HUES64 (cell line): Measurements from ENCODE around the gene ABHD12.
"Not testable (repeated sequence)": the region's sequence is repeated elsewhere in the genome, so short reads cannot be mapped to it uniquely, and the experiment has no call there.

Experiments
- H3K27ac ChIP-seq: 2 replicates; pipeline ENCODE4 v1.7.0; 2013; ENCODE audit warnings: low read depth, low read length, inconsistent platforms
- H3K27me3 ChIP-seq: 2 replicates; pipeline ENCODE4 v1.6.1; 2013; ENCODE audit warnings: mild to moderate bottlenecking, low read length; ENCODE audit not compliant: insufficient read depth
- H3K36me3 ChIP-seq: 2 replicates; pipeline ENCODE4 v1.6.1; 2013; ENCODE audit warnings: mild to moderate bottlenecking, low read length; ENCODE audit not compliant: insufficient read depth
- H3K4me1 ChIP-seq: 2 replicates; pipeline ENCODE4 v1.6.1; 2013; ENCODE audit warnings: mild to moderate bottlenecking, low read length, moderate library complexity; ENCODE audit not compliant: insufficient read depth
- H3K4me3 ChIP-seq: 2 replicates; pipeline ENCODE4 v1.5.1; 2013; ENCODE audit warnings: mild to moderate bottlenecking, low read length, moderate library complexity
- H3K9ac ChIP-seq: 2 replicates; pipeline ENCODE4 v1.6.1; 2013; ENCODE audit warnings: mild to moderate bottlenecking, low read depth, low read length
- H3K9me3 ChIP-seq: 2 replicates; pipeline ENCODE4 v1.6.1; 2013; ENCODE audit warnings: low read depth, low read length; ENCODE audit not compliant: insufficient read depth
- WGBS: fragments of 150-250, 120-280 bp; methylation state at CpG from one replicate; pipeline ENCODE4 v1.1.7; 2013; ENCODE audit warnings: missing lambda C conversion rate; 5-methylcytosine and 5-hydroxymethylcytosine counted together

ABHD12 gene

GRCh38 chr20:25270829-25271251, 119.8 kb downstream of the ABHD12 start:
- Histone ChIP-seq H3K27ac (no peak overlapping the region), H3K27me3 (no peaks in the 10 kb centered on the region), H3K9ac (no peak overlapping the region), H3K4me3 (no peak overlapping the region), H3K4me1 (no peaks in the 10 kb centered on the region), H3K9me3 (no peaks in the 10 kb centered on the region), H3K36me3 (peaks cover 52% of the 10 kb centered on the region)
- WGBS: 94% methylated on average over 12 of the region's 12 CpGs

DNA sequence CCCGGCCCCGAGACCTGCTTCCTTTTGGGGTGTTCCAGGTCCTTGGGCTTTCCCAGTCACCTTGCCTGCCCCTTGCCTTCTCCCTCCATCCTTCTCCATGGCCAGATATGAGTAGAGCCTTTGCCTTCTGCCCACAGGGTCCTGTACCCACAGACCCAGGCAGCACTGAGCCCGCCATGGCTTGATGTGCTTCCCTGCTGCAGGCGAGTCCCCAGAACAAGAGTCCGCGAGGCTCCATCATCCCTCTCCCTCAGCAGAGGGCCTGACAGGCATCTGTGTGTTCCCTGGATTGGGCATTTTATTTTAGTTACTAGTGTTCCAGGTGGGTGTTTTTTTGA, 120.8 kb downstream of the ABHD12 start:
- Histone ChIP-seq H3K4me1 (no peaks in the 10 kb centered on the region), H3K27ac (no peak overlapping the region), H3K36me3 (peaks cover 50% of the 10 kb centered on the region), H3K27me3 (no peaks in the 10 kb centered on the region), H3K4me3 (no peak overlapping the region), H3K9me3 (no peaks in the 10 kb centered on the region), H3K9ac (no peak overlapping the region)
- 92% methylated on average over 6 of the region's 6 CpGs for WGBS

DNA sequence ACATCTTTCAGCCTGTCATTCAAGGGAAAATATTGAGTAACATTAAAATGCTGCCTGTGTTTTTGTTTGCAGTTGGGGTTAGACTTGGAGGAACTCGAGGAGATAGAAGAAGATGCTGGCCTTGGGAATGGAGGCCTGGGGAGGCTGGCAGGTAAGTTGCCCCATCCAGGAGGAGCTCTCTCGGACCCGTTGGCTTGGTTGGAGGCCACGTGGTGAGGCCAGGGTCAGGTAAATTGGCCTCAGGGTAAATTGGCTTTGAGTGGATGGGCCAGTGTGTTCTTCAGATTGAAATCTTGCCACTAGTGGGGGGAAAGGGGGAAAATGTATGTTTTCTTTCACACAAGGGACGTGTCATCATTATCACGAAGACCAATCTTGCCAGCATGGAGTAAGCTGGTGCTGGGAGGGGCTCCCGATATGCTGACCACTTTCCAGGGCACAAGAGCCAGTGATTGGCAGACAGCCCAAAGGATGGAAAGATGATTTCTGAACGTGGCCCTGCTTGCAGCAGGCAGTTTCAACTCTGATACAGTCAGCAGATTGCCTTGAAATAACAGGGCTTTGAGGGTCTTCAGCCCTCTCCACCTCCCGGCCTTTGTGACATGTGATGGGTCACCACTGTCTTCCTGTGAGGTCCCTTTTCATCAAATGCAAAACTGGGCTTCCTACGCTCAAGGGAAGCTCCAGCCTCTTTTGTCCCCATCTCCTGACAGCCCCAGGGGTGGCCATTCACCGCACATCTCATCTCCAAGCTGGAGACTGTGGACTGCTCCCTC, 121.4 kb downstream of the ABHD12 start:
- no peak overlapping the region for H3K27ac ChIP-seq
- no peak overlapping the region for H3K9ac ChIP-seq
- H3K4me3 ChIP-seq: no peak overlapping the region
- no peaks in the 10 kb centered on the region for H3K4me1 ChIP-seq
- no peaks in the 10 kb centered on the region for H3K27me3 ChIP-seq
- no peaks in the 10 kb centered on the region for H3K9me3 ChIP-seq
- peaks cover 45% of the 10 kb centered on the region for H3K36me3 ChIP-seq
- WGBS: 87% methylated on average over 11 of the region's 11 CpGs

GRCh38 chr20:25260770-25261437, 129.7 kb downstream of the ABHD12 start:
- 93% methylated on average over 16 of the region's 16 CpGs for WGBS
- H3K9me3 ChIP-seq: not testable (repeated sequence)

DNA sequence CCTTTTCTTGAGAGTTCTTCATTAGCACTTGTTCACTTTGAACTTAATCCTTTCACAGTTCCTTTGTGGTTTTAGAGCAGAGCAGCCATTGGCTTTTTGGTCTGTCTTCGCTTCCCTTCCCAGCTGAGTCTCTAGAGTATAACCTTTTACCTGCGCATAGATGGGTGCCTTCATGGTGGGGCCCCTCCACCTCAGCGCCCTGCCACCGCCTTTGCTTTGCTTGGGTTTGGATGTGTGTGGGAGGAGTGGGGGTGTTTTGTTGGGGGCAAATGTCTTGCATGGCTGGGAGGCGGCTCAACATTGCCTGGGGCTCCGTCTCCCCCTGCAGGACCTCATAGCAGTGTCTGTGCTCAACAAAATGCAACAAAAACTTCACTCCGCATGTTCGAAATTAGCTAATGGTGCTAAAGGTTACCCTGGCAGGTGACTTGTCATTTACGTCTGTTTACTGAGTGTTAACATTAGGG, 130.8 kb downstream of the ABHD12 start:
- Histone ChIP-seq H3K27ac (no peak overlapping the region), H3K36me3 (peaks cover 27% of the 10 kb centered on the region), H3K9ac (no peak overlapping the region), H3K27me3 (no peaks in the 10 kb centered on the region), H3K4me1 (no peaks in the 10 kb centered on the region), H3K9me3 (peaks cover 8% of the 10 kb centered on the region; the same call in 1 of the 2 replicates), H3K4me3 (no peak overlapping the region)
- WGBS: 96% methylated on average over 9 of the region's 9 CpGs

More at GRCh38 chr20:25260770-25261437, 129.7 kb downstream of the ABHD12 start:
- not testable (repeated sequence) for H3K27ac ChIP-seq, H3K27me3 ChIP-seq, H3K4me3 ChIP-seq, H3K4me1 ChIP-seq, H3K9ac ChIP-seq
- H3K36me3 ChIP-seq: peaks cover 25% of the 10 kb centered on the region

GRCh38 chr20:25259358-25259757, 131.3 kb downstream of the ABHD12 start:
- peaks cover 29% of the 10 kb centered on the region for H3K36me3 ChIP-seq
- H3K27ac ChIP-seq: no peak overlapping the region
- WGBS: 96% methylated on average over 7 of the region's 12 CpGs
- no peaks in the 10 kb centered on the region for H3K27me3 ChIP-seq
- H3K9me3 ChIP-seq: peaks cover 8% of the 10 kb centered on the region; the same call in 1 of the 2 replicates
- no peak overlapping the region for H3K9ac ChIP-seq
- H3K4me3 ChIP-seq: no peak overlapping the region
- H3K4me1 ChIP-seq: no peaks in the 10 kb centered on the region

- peaks cover 8% of the 10 kb centered on the region; the same call in 1 of the 2 replicates for H3K9me3 ChIP-seq
These were observed 131.8 kb downstream of the ABHD12 start for GRCh38 chr20:25258828-25259227.

GRCh38 chr20:25258476-25258805, 132.2 kb downstream of the ABHD12 start:
- Histone ChIP-seq H3K36me3 (peaks cover 30% of the 10 kb centered on the region), H3K27ac (no peak overlapping the region), H3K4me3 (no peak overlapping the region), H3K9me3 (peaks cover 8% of the 10 kb centered on the region; the same call in 1 of the 2 replicates), H3K9ac (no peak overlapping the region), H3K27me3 (no peaks in the 10 kb centered on the region), H3K4me1 (no peaks in the 10 kb centered on the region)
- 89% methylated on average over 8 of the region's 8 CpGs for WGBS

More at GRCh38 chr20:25258828-25259227, 131.8 kb downstream of the ABHD12 start:
- H3K27ac ChIP-seq: no peak overlapping the region
- H3K27me3 ChIP-seq: no peaks in the 10 kb centered on the region
- H3K9ac ChIP-seq: no peak overlapping the region
- H3K36me3 ChIP-seq: peaks cover 30% of the 10 kb centered on the region
- WGBS: 67% methylated on average over 4 of the region's 4 CpGs
- H3K4me1 ChIP-seq: no peaks in the 10 kb centered on the region
- H3K4me3 ChIP-seq: no peak overlapping the region

GRCh38 chr20:25257756-25258475, 132.7 kb downstream of the ABHD12 start:
- Histone ChIP-seq H3K4me1 (no peaks in the 10 kb centered on the region), H3K36me3 (peaks cover 30% of the 10 kb centered on the region), H3K27me3 (no peaks in the 10 kb centered on the region), H3K27ac (no peak overlapping the region), H3K9ac (no peak overlapping the region), H3K9me3 (peaks cover 8% of the 10 kb centered on the region; the same call in 1 of the 2 replicates), H3K4me3 (no peak overlapping the region)
- WGBS: 93% methylated on average over 10 of the region's 10 CpGs

DNA sequence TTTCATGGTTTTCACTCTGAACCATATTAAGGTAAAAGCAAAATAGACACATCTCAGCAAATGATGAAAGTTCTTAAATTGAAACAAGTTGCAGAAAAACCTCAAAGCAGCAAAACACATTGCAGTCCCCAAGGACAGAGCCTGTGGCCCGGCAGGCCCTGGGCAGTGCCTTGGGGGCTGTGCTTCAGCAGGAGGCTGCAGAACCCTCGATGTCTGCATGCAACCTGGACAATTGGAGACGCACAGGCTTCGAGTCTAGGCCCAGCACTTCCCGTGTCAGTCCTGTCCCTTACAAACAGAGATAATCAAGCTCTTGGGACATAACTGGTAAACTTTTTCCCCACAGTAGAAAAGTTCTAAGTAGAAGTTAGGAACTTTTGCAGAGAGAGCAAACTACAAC, 133.5 kb downstream of the ABHD12 start:
- peaks cover 30% of the 10 kb centered on the region for H3K36me3 ChIP-seq
- WGBS: 95% methylated on average over 5 of the region's 5 CpGs
- no peaks in the 10 kb centered on the region for H3K4me1 ChIP-seq
- no peak overlapping the region for H3K27ac ChIP-seq
- H3K9ac ChIP-seq: no peak overlapping the region
- no peaks in the 10 kb centered on the region for H3K27me3 ChIP-seq
- no peak overlapping the region for H3K4me3 ChIP-seq
- peaks cover 8% of the 10 kb centered on the region; the same call in 1 of the 2 replicates for H3K9me3 ChIP-seq
